ENCODE results near the gene CRYGD.
"Not testable (repeated sequence)": the region's sequence is repeated elsewhere in the genome, so short reads cannot be mapped to it uniquely, and the experiment has no call there.

GRCh38 chr2:208117390-208117789 lies 6.9 kb downstream of the CRYGD start:
- TF ChIP-seq, protein P1, sequence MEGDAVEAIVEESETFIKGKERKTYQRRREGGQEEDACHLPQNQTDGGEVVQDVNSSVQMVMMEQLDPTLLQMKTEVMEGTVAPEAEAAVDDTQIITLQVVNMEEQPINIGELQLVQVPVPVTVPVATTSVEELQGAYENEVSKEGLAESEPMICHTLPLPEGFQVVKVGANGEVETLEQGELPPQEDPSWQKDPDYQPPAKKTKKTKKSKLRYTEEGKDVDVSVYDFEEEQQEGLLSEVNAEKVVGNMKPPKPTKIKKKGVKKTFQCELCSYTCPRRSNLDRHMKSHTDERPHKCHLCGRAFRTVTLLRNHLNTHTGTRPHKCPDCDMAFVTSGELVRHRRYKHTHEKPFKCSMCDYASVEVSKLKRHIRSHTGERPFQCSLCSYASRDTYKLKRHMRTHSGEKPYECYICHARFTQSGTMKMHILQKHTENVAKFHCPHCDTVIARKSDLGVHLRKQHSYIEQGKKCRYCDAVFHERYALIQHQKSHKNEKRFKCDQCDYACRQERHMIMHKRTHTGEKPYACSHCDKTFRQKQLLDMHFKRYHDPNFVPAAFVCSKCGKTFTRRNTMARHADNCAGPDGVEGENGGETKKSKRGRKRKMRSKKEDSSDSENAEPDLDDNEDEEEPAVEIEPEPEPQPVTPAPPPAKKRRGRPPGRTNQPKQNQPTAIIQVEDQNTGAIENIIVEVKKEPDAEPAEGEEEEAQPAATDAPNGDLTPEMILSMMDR (IDR thresholded peaks at IDR 0.05; ENCODE audit: poor library complexity): not testable (repeated sequence)
- not testable (repeated sequence) for TF ChIP-seq EZH2phosphoT487 (IDR thresholded peaks at IDR 0.05; ENCODE audit: low read depth, severe bottlenecking, unreplicated experiment)
